Measurements from ENCODE around the gene DOC2A.

Gene DOC2A

DNA sequence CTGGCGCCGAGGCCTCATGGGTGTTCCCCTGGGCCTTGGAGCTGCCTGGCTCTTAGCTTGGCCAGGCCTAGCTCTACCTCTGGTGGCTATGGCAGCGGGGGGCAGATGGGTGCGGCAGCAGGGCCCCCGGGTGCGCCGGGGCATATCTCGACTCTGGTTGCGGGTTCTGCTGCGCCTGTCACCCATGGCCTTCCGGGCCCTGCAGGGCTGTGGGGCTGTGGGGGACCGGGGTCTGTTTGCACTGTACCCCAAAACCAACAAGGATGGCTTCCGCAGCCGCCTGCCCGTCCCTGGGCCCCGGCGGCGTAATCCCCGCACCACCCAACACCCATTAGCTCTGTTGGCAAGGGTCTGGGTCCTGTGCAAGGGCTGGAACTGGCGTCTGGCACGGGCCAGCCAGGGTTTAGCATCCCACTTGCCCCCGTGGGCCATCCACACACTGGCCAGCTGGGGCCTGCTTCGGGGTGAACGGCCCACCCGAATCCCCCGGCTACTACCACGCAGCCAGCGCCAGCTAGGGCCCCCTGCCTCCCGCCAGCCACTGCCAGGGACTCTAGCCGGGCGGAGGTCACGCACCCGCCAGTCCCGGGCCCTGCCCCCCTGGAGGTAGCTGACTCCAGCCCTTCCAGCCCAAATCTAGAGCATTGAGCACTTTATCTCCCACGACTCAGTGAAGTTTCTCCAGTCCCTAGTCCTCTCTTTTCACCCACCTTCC lies 23.3 kb downstream of the DOC2A start:
- DNase-seq: no peak

DNA sequence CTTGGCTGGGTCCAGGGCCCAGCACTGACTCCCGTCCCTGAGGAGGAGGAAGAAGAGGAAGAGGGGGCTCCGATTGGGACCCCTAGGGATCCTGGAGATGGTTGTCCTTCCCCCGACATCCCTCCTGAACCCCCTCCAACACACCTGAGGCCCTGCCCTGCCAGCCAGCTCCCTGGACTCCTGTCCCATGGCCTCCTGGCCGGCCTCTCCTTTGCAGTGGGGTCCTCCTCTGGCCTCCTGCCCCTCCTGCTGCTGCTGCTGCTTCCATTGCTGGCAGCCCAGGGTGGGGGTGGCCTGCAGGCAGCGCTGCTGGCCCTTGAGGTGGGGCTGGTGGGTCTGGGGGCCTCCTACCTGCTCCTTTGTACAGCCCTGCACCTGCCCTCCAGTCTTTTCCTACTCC lies 23.9 kb downstream of the DOC2A start:
- DNase-seq: no peak

DNA sequence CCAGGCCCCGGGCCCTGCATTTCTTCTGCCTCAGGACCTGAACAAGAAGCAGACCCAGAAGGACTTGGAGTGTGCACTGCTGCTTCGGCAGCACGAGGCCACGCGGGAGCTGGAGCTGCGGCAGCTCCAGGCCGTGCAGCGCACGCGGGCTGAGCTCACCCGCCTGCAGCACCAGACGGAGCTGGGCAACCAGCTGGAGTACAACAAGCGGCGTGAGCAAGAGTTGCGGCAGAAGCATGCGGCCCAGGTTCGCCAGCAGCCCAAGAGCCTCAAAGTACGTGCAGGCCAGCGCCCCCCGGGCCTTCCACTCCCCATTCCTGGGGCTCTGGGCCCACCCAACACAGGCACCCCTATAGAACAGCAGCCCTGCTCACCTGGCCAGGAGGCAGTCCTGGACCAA lies 24.6 kb downstream of the DOC2A start:
- DNase-seq: no peak

DNA sequence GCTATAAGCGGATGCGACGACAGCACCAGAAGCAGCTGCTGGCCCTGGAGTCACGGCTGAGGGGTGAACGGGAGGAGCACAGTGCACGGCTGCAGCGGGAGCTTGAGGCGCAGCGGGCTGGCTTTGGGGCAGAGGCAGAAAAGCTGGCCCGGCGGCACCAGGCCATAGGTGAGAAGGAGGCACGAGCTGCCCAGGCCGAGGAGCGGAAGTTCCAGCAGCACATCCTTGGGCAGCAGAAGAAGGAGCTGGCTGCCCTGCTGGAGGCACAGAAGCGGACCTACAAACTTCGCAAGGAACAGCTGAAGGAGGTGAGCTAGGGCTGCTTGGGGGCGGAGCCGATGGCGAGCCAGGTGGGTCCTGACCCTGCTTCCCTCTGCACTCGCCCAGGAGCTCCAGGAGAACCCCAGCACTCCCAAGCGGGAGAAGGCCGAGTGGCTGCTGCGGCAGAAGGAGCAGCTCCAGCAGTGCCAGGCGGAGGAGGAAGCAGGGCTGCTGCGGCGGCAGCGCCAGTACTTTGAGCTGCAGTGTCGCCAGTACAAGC lies 25.5 kb downstream of the DOC2A start:
- DNase-seq: no peak

DNA sequence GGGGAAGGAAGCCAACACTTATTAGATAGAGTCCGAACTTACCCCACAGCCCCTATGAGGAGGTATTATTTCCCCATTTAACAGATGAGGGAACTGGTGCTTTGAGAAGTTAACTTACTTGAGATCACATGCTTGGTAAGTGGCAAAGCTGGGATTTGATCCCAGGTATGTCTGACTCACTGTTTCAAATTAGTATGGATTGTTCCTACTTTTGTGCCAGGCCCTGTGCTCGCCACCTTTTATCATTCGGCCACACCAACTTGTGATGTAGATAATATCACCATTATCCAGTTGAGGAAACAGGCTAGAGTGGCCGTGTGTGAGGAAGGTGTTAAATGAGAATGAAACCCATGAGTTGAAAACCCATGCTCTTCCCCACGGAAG lies 26.1 kb downstream of the DOC2A start:
- DNase-seq: no peak

DNA sequence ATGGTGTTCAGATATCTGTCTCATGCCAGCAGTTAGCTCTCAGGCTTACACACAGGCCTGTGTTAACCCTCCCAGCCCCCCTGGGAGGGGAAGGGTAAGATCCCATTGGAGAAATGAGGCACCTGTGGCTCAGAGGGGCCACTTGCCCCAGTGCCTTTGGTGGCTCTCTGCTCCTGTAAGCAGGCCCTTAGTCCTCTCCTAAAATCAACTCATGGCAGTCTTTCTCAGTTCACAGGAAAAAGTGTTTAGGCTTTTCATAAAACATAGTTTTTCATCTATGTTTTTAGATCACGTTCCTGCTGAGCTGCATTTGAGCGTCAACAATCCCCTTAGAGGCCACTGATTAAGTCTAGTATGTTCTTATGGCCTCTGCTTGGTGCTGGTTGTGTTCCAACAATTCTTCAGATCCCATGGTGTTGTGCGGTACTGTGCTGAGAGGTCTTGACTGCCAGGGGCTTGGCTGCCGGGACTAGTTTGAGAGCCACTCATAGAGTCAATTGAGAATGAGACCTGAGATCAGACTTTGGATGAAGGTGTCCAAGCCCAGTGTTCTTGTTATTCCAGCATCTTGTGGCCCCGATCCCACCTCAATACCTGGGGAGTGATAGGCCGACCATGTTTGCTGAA lies 26.6 kb downstream of the DOC2A start:
- DNase-seq: no peak

DNA sequence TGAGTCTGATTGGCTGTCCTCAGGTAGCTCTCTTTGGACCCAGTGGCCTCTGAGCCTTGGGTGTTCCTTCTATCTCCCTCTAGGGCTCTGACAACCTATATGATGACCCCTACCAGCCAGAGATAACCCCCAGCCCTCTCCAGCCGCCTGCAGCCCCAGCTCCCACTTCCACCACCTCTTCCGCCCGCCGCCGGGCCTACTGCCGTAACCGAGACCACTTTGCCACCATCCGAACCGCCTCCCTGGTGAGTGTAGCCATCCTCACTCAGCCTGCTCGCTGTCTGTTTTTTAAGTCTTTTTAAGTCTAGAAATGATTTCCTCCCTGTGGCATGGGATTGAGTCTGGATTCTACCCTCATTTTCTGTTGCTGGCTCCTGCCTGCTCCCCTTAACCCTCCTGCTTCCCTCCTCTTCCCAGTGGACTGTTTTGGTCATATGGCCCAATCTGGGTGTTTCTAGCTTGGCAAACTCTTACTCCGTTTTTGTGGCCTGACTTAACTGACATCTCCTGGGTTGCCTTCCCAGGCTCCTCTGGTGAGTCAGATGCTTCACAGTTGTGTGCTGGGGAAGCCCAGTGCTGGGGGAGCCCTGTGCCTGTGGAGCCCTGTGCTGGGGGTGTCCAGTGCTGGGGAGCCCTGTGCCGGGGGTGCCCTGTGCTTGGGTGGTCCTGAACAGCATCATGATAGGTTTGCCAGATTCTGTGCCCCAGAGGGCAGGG lies 27.2 kb downstream of the DOC2A start:
- no peak for DNase-seq

- DNase-seq: no peak
Measured at GRCh38 chr16:29982560-29983419, 28.0 kb downstream of the DOC2A start.

GRCh38 chr16:29978564-29979270 lies 32.1 kb downstream of the DOC2A start:
- DNase-seq: no peak

DNA sequence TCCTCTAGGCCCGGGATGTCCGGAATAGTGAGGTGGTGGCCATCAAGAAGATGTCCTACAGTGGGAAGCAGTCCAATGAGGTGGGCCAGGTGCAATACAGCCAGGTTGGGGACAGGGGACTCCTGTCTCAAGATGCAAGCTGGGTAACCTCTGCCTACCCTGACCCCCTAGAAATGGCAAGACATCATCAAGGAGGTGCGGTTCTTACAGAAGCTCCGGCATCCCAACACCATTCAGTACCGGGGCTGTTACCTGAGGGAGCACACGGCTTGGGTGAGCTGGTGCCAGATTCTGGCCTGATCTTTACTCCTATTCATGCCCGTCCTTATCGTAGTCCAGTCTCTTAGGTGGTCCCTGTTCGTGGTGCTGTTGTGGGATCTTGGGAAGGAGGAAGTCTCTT lies 32.7 kb downstream of the DOC2A start:
- no peak for DNase-seq

- no peak for DNase-seq
Measured at GRCh38 chr16:29977063-29977825, 33.6 kb downstream of the DOC2A start.

- peak; percentile 42 for DNase-seq
Measured at GRCh38 chr16:29975811-29976511, 34.9 kb downstream of the DOC2A start.

- no peak for DNase-seq
Measured at GRCh38 chr16:29975134-29975538, 35.7 kb downstream of the DOC2A start.

- peak; percentile 54 for DNase-seq
Measured at GRCh38 chr16:29974291-29975133, 36.3 kb downstream of the DOC2A start.

- peak; percentile 100 for DNase-seq
Measured at GRCh38 chr16:29973384-29974246, 37.2 kb downstream of the DOC2A start, which contains the start of gene TAOK2. TSS of gene TAOK2 (plus strand) at chr16:29973868. CDS start at chr16:29977773, 3,905 bp downstream.

DNA sequence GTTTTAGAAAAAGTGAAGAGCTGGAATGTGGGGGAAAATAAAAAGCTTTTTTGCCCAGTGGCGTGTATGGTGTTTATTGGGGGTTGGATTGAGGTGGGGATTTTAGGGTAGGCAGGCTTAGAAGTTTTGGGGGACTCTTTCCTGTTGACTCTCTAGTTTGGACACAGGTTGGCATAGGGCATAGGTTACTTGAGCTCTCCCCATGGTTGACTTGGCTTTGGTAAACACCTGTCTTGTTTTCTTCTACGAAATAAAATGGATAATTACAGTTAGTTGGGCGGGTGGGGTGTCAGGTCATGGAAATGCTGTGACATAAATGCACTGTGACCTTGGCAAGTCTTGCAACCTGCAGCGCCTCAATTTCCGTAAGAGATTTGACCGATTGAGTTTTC lies 37.8 kb downstream of the DOC2A start:
- no peak for DNase-seq

DNA sequence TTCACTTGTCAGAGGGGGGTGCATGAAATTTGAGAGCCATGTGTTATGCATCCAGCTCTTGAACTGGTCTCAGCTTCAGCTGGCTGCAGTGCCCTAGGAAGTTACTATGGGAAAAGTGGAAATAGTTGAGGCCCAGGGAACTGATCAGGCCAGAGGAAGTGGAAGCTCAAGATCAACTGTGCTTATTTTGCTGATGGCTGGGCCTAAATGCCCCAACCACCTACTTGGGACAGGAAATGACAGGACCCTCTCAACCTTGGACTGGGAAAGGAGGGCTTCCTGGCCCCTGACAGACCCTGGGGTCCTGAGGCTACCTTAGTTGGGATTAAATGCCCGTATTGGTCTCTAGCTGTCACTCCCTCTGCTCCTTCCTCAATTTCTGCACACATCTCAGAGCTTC lies 38.3 kb downstream of the DOC2A start:
- no peak for DNase-seq

GRCh38 chr16:29971304-29971703 lies 39.5 kb downstream of the DOC2A start:
- no peak for DNase-seq

GRCh38 chr16:29968205-29968604 lies 42.6 kb downstream of the DOC2A start:
- DNase-seq: no peak
